OCI-LY1 (cell line): ENCODE measurements around the gene CCL14.
"Not testable (repeated sequence)": the region's sequence is repeated elsewhere in the genome, so short reads cannot be mapped to it uniquely, and the experiment has no call there.

Experiments
- H2AFZ ChIP-seq: fragments of 200-600 bp; sonication (generic), shearing (Covaris generic); 2 replicates; pipeline ENCODE4 v1.6.0; 2014; ENCODE audit warnings: antibody characterized with exemption, mild to moderate bottlenecking, low read length
- H3F3A ChIP-seq: fragments of 200-600 bp; sonication (generic), shearing (Covaris generic); 2 replicates; pipeline ENCODE4 v1.6.0; 2014; ENCODE audit warnings: mild to moderate bottlenecking, antibody characterized with exemption, low read length, moderate library complexity; ENCODE audit not compliant: insufficient read depth
- H3K27ac ChIP-seq: fragments of 200-600 bp; sonication (generic); 2 replicates; pipeline ENCODE4 v1.5.1; 2014; ENCODE audit warnings: low read length, mixed run types, mild to moderate bottlenecking, low read depth; ENCODE audit not compliant: poor library complexity, severe bottlenecking
- H3K27me3 ChIP-seq: fragments of 200-600 bp; sonication (generic); 2 replicates; pipeline ENCODE4 v1.6.0; 2014; ENCODE audit warnings: antibody characterized with exemption, mild to moderate bottlenecking, low read length, moderate library complexity; ENCODE audit not compliant: insufficient read depth
- H3K36me3 ChIP-seq: fragments of 200-600 bp; sonication (generic); 2 replicates; pipeline ENCODE4 v1.6.1; 2014; ENCODE audit warnings: mild to moderate bottlenecking, antibody characterized with exemption, low read length, moderate library complexity, mixed read lengths; ENCODE audit not compliant: insufficient read depth
- H3K4me1 ChIP-seq: fragments of 200-600 bp; sonication (generic); 2 replicates; pipeline ENCODE4 v1.5.1; 2014; ENCODE audit warnings: mild to moderate bottlenecking, low read length, moderate library complexity; ENCODE audit not compliant: insufficient read depth, severe bottlenecking
- H3K4me2 ChIP-seq: fragments of 200-600 bp; sonication (generic), shearing (Covaris generic); 2 replicates; pipeline ENCODE4 v1.6.1; 2014; ENCODE audit warnings: low read length
- H3K4me3 ChIP-seq: fragments of 200-600 bp; sonication (generic); 2 replicates; pipeline ENCODE4 v1.5.1; 2014; ENCODE audit warnings: low read length, low read depth, mild to moderate bottlenecking, mixed read lengths; ENCODE audit not compliant: poor library complexity, severe bottlenecking
- H3K79me2 ChIP-seq: fragments of 200-600 bp; shearing (Covaris generic); 2 replicates; pipeline ENCODE4 v1.6.1; 2016; ENCODE audit warnings: mixed run types, low read length, mixed read lengths; ENCODE audit not compliant: insufficient read depth
- H3K9ac ChIP-seq: fragments of 200-600 bp; sonication (generic), shearing (Covaris generic); 2 replicates; pipeline ENCODE4 v1.6.1; 2014; ENCODE audit warnings: mild to moderate bottlenecking, low read length, mixed read lengths
- H3K9me2 ChIP-seq: fragments of 200-600 bp; sonication (generic), shearing (Covaris generic); 2 replicates; pipeline ENCODE4 v1.6.1; 2014; ENCODE audit warnings: low read depth, mild to moderate bottlenecking, low read length, mixed read lengths
- H3K9me3 ChIP-seq: fragments of 200-600 bp; shearing (Covaris generic); 2 replicates; pipeline ENCODE4 v1.6.1; 2014; ENCODE audit warnings: low read length, mixed read lengths
- H4K20me1 ChIP-seq: fragments of 200-600 bp; sonication (generic), shearing (Covaris generic); 2 replicates; pipeline ENCODE4 v1.6.0; 2016; ENCODE audit warnings: mild to moderate bottlenecking, low read length; ENCODE audit not compliant: insufficient read depth
- EZH2 ChIP-seq: fragments of 200-600 bp; sonication (generic), shearing (Covaris generic); IDR thresholded peaks from 2 replicates; pipeline ENCODE4 v1.8.0; 2017; ENCODE audit warnings: borderline replicate concordance, mixed run types, mild to moderate bottlenecking, antibody characterized with exemption, low read length, moderate library complexity, mixed read lengths
- TF ChIP-seq, protein P1 (sequence below): fragments of 200-600 bp; sonication (generic), shearing (Covaris generic); IDR thresholded peaks from 2 replicates; pipeline ENCODE4 v1.5.1; 2017; ENCODE audit warnings: mild to moderate bottlenecking, antibody characterized with exemption, low read length, moderate library complexity, mixed read lengths

CCL14 gene

DNA sequence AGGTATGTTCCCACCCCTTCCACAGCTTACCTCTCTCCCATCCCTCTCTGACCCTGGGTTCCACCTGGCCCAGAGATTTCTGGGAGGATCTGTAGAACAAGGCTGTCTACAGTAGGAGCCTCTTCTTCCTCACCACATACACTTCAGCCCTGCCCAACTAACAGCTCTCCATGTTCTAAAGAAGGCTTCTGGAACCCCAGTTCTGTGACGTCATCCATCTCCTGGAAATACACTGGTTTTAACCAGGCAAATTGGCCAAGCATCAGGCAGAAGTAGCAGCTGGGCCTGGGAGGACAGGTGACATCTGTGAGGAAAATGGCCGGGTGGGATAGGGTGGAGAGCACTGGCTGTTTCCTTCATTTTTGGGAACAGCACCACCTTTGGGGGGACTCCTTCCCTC lies 43.0 kb downstream of the CCL14 start, which contains the start of gene LYZL6:
LYZL6 (minus strand) TSS at position 177 of the 400 bp plus-strand sequence. CDS start 4,357 bp downstream, outside the sequence.
- Histone ChIP-seq H3K36me3 (no peaks in the 10 kb centered on the region), H3K9ac (no peak within 1 kb of the TSS), H3K27me3 (no peaks in the 10 kb centered on the region), H3K9me3 (no peaks in the 10 kb centered on the region), H3K9me2 (no peaks in the 10 kb centered on the region), H4K20me1 (no peaks in the 10 kb centered on the region), H3F3A (no peaks in the 10 kb centered on the region), H3K4me2 (no peak within 1 kb of the TSS), H3K79me2 (no peaks in the 10 kb centered on the region), H3K4me1 (no peaks in the 10 kb centered on the region), H3K27ac (no peak within 1 kb of the TSS), H2AFZ (no peak within 1 kb of the TSS), H3K4me3 (no peak within 1 kb of the TSS)
- no peak for TF ChIP-seq EZH2

DNA sequence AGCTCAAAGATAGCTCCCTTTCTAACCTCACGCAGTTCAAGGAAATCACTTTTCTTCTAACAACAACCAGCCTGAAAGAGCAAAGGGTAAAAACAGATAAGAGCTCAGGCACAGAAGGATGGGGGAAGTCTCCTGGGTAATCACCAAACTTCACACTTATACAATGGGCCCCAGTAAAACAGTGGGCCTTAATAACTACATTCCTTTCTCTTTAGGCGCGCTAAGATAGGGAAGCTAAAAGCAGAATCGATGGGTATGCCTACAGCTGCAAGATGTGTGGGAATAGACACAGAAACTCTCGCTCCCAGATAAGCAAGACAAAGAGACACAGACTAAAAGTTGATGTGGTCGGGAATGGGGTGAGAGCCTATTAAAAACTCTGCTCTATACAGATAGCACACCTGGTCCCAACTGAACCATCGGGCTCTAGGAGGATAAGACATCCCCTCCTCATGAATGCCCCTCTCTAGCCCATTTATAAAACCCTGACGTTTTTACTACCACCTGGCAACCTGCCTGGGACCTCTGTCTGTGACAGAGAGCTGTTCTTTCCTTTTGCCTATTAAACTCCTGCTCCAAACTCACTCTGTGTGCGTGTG lies 43.8 kb downstream of the CCL14 start:
- H3K4me2 ChIP-seq, result no peak overlapping the region
- no peaks in the 10 kb centered on the region for H3K9me3 ChIP-seq
- no peaks in the 10 kb centered on the region for H3K27me3 ChIP-seq
- H3K4me1 ChIP-seq, result no peaks in the 10 kb centered on the region
- no peaks in the 10 kb centered on the region for H4K20me1 ChIP-seq
- H2AFZ ChIP-seq, result no peak overlapping the region
- no peak overlapping the region for H3K9ac ChIP-seq
- TF ChIP-seq, protein P1, sequence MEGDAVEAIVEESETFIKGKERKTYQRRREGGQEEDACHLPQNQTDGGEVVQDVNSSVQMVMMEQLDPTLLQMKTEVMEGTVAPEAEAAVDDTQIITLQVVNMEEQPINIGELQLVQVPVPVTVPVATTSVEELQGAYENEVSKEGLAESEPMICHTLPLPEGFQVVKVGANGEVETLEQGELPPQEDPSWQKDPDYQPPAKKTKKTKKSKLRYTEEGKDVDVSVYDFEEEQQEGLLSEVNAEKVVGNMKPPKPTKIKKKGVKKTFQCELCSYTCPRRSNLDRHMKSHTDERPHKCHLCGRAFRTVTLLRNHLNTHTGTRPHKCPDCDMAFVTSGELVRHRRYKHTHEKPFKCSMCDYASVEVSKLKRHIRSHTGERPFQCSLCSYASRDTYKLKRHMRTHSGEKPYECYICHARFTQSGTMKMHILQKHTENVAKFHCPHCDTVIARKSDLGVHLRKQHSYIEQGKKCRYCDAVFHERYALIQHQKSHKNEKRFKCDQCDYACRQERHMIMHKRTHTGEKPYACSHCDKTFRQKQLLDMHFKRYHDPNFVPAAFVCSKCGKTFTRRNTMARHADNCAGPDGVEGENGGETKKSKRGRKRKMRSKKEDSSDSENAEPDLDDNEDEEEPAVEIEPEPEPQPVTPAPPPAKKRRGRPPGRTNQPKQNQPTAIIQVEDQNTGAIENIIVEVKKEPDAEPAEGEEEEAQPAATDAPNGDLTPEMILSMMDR, result no peak
- TF ChIP-seq EZH2, result no peak
- H3K79me2 ChIP-seq, result no peaks in the 10 kb centered on the region
- H3K27ac ChIP-seq, result no peak overlapping the region
- H3F3A ChIP-seq, result no peaks in the 10 kb centered on the region
- H3K36me3 ChIP-seq, result no peaks in the 10 kb centered on the region
- no peaks in the 10 kb centered on the region for H3K9me2 ChIP-seq
- H3K4me3 ChIP-seq, result no peak overlapping the region

DNA sequence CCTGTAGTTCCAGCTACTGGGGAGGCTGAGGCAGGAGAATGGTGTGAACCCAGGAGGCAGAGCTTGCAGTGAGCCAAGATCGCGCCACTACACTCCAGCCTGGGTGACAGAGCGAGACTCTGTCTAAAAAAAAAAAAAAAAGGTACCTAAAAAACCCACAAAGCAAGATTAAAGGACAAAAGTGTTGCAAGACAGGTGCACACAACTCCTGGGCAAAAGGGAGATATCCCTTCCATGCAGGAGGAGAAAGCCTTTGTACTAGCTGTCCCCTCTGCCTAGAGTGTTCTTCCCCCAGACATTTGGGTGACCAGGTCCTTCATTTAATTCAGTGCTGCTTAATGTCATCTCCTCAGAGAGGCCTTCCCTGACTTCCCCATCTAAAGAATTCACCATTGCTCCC lies 48.0 kb downstream of the CCL14 start:
- not testable (repeated sequence) for H3K4me2 ChIP-seq, H2AFZ ChIP-seq, H3K4me3 ChIP-seq, H3K4me1 ChIP-seq, H4K20me1 ChIP-seq, H3F3A ChIP-seq, H3K36me3 ChIP-seq, H3K79me2 ChIP-seq, H3K9ac ChIP-seq, H3K27me3 ChIP-seq, H3K9me2 ChIP-seq, H3K27ac ChIP-seq, H3K9me3 ChIP-seq

DNA sequence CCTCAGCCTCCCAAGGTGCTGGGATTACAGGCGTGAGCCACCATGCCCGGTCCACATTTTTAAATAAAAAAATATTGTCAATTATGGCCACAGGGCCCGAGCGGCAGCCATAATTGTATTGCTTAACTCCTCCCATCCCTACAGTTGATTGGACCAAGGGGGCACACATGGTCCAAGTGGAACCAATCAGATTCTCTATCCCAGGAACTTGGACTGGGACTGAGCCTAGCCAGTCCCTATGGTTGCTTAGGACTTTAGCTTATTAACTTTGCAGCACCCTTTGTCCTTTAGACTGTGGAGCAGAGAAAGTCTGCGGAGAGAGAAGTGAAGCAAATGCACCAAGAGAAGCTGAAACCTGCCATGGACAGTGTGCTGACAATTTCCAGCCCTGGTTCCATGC lies 50.5 kb downstream of the CCL14 start:
- no peak overlapping the region for H2AFZ ChIP-seq
- H3K36me3 ChIP-seq, result no peaks in the 10 kb centered on the region
- no peaks in the 10 kb centered on the region for H4K20me1 ChIP-seq
- H3F3A ChIP-seq, result no peaks in the 10 kb centered on the region
- no peak overlapping the region for H3K27ac ChIP-seq
- H3K79me2 ChIP-seq, result no peaks in the 10 kb centered on the region
- no peak overlapping the region for H3K4me3 ChIP-seq
- H3K9me2 ChIP-seq, result no peaks in the 10 kb centered on the region
- H3K4me2 ChIP-seq, result no peak overlapping the region
- no peaks in the 10 kb centered on the region for H3K9me3 ChIP-seq
- H3K9ac ChIP-seq, result no peak overlapping the region
- TF ChIP-seq, protein P1, result no peak
- no peak for TF ChIP-seq EZH2
- H3K4me1 ChIP-seq, result peaks cover 2% of the 10 kb centered on the region
- H3K27me3 ChIP-seq, result no peaks in the 10 kb centered on the region
